IMR-90 (cell line): Measurements from ENCODE around the gene ISG20L2. TPM values are rescaled to one million over a fixed set of nuclear protein-coding genes. Genes with fewer than 3 reads are reported as not detected.

Source experiments
- ATAC-seq: fragments of 200-7000 bp; cut with Tn5 transposase; 2 replicates; pipeline ENCODE4 v1.9.1; 2020; ENCODE audit warnings: low read depth, mild to moderate bottlenecking, moderate library complexity
- BruUV-seq: library from RNA; stranded (reverse); fragments of 400-500 nt; replicated peaks from 2 replicates; lab custom pipeline; 2021; lab: Mats Ljungman, UMichigan
- CTCF ChIA-PET: fragments of 300-600 bp; formaldehyde crosslinking; extraction: SDS; loops from one replicate; lab custom pipeline; 2021; ENCODE audit warnings: antibody characterized with exemption; lab: Yijun Ruan, JAX
- POLR2A ChIA-PET: fragments of 300-600 bp; sonication (Branson Sonifier 250); formaldehyde crosslinking; loops from one replicate; lab custom pipeline; 2022; ENCODE audit warnings: antibody characterized with exemption; ENCODE audit not compliant: unreplicated experiment; lab: Charles Lee
- DNase-seq: peaks from one replicate; pipeline ENCODE4 v3.0.0; 2013
- H2AFZ ChIP-seq: replicated peaks from 2 replicates; pipeline ENCODE3; 2013; ENCODE audit warnings: low read length, mild to moderate bottlenecking; ENCODE audit not compliant: poor library complexity
- H2AK5ac ChIP-seq: 2 replicates; pipeline ENCODE4 v1.6.1; 2013; ENCODE audit warnings: low read depth, low read length, inconsistent platforms
- H2AK9ac ChIP-seq: replicated peaks from 2 replicates; pipeline ENCODE3; 2013; ENCODE audit warnings: mild to moderate bottlenecking, low read depth, low read length, moderate library complexity; ENCODE audit not compliant: poor library complexity
- H2BK120ac ChIP-seq: 2 replicates; pipeline ENCODE4 v1.6.1; 2013; ENCODE audit warnings: low read depth, low read length, inconsistent platforms
- H2BK15ac ChIP-seq: 3 replicates; pipeline ENCODE4 v1.6.1; 2013; ENCODE audit warnings: low read depth, low read length, inconsistent platforms
- H2BK20ac ChIP-seq: 2 replicates; pipeline ENCODE4 v1.6.1; 2013; ENCODE audit warnings: low read depth, mild to moderate bottlenecking, inconsistent platforms, low read length, moderate library complexity
- H2BK5ac ChIP-seq: 2 replicates; pipeline ENCODE4 v1.6.1; 2013; ENCODE audit warnings: mild to moderate bottlenecking, low read depth, low read length, inconsistent platforms; ENCODE audit not compliant: poor library complexity, severe bottlenecking
- H3K14ac ChIP-seq: replicated peaks from 2 replicates; pipeline ENCODE4 v1.6.1; 2013; ENCODE audit warnings: low read depth, low read length, inconsistent platforms
- H3K18ac ChIP-seq: 2 replicates; pipeline ENCODE4 v1.6.1; 2013; ENCODE audit warnings: low read depth, low read length, control low read depth
- H3K23ac ChIP-seq: 2 replicates; pipeline ENCODE4 v1.6.1; 2013; ENCODE audit warnings: low read depth, low read length, inconsistent platforms
- H3K27ac ChIP-seq: 2 replicates; pipeline ENCODE4 v1.5.1; 2013; ENCODE audit warnings: mild to moderate bottlenecking, control low read depth, low read length; ENCODE audit not compliant: insufficient read depth
- H3K27me3 ChIP-seq: 2 replicates; pipeline ENCODE4 v1.6.1; 2013; ENCODE audit warnings: low read length; ENCODE audit not compliant: control insufficient read depth, insufficient read depth
- H3K36me3 ChIP-seq: 2 replicates; pipeline ENCODE4 v1.6.1; 2013; ENCODE audit warnings: low read length, mixed read lengths; ENCODE audit not compliant: control insufficient read depth, insufficient read depth
- H3K4ac ChIP-seq: 2 replicates; pipeline ENCODE4 v1.6.1; 2013; ENCODE audit warnings: low read depth, low read length, inconsistent platforms
- H3K4me1 ChIP-seq: 2 replicates; pipeline ENCODE4 v1.6.1; 2013; ENCODE audit warnings: low read length, mixed read lengths; ENCODE audit not compliant: control insufficient read depth, insufficient read depth
- H3K4me2 ChIP-seq: 2 replicates; pipeline ENCODE4 v1.6.1; 2013; ENCODE audit warnings: low read depth, mild to moderate bottlenecking, control low read depth, low read length, moderate library complexity
- H3K4me3 ChIP-seq: 2 replicates; pipeline ENCODE4 v1.5.1; 2013; ENCODE audit warnings: low read depth, mild to moderate bottlenecking, control low read depth, low read length, moderate library complexity; ENCODE audit not compliant: insufficient read depth
- H3K56ac ChIP-seq: 2 replicates; pipeline ENCODE4 v1.6.1; 2013; ENCODE audit warnings: low read length, inconsistent platforms; ENCODE audit not compliant: insufficient read depth; ENCODE audit errors: extremely low read depth
- H3K79me1 ChIP-seq, 2 experiments: 2 replicates each; pipeline ENCODE4 v1.6.1; 2013; ENCODE audit warnings: low read length in 2 of 2, inconsistent platforms in 1 of 2, low read depth in 1 of 2
- H3K9ac ChIP-seq: 2 replicates; pipeline ENCODE4 v1.6.1; 2013; ENCODE audit warnings: low read depth, low read length, control low read depth
- H3K9me1 ChIP-seq: 2 replicates; pipeline ENCODE4 v1.6.1; 2013; ENCODE audit warnings: low read length, inconsistent platforms; ENCODE audit not compliant: insufficient read depth
- H3K9me3 ChIP-seq: 2 replicates; pipeline ENCODE4 v1.6.1; 2013; ENCODE audit warnings: low read length; ENCODE audit not compliant: control insufficient read depth, insufficient read depth
- H4K20me1 ChIP-seq: 2 replicates; pipeline ENCODE4 v1.6.1; 2013; ENCODE audit warnings: low read length, inconsistent platforms; ENCODE audit not compliant: insufficient read depth
- H4K5ac ChIP-seq: 2 replicates; pipeline ENCODE4 v1.6.1; 2013; ENCODE audit warnings: mild to moderate bottlenecking, low read depth, low read length, control low read depth
- H4K8ac ChIP-seq, 2 experiments: 2 replicates each; pipeline ENCODE4 v1.6.1; 2013; ENCODE audit warnings: low read depth in 2 of 2, low read length in 2 of 2, control low read depth in 1 of 2, inconsistent platforms in 1 of 2
- H4K91ac ChIP-seq: 2 replicates; pipeline ENCODE4 v1.6.1; 2013; ENCODE audit warnings: low read depth, low read length, inconsistent platforms; ENCODE audit not compliant: insufficient read depth
- CEBPB ChIP-seq: IDR thresholded peaks from 2 replicates; pipeline ENCODE4 v1.6.1; 2012; ENCODE audit warnings: low read depth, low read length, improper control_type of control experiment
- WGBS, 2 experiments: methylation state at CpG; one replicate each; pipeline versions ENCODE4 v1.1.5 to v1.1.7; 2013; ENCODE audit warnings: missing lambda C conversion rate in 2 of 2; ENCODE audit not compliant: insufficient read length in 1 of 2; ENCODE audit errors: extremely low coverage in 2 of 2; 5-methylcytosine and 5-hydroxymethylcytosine counted together
- dilution Hi-C: fragments of 300-500 bp; cut with HindIII; formaldehyde crosslinking; loops from one replicate; pipeline ENCODE4 v1.14.3; 2018; ENCODE audit warnings: low sequenced_read_pairs; ENCODE audit not compliant: unreplicated experiment
- in situ Hi-C: fragments of 300-500 bp; cut with MboI; formaldehyde crosslinking; loops from 3 replicates; pipeline ENCODE4 v1.14.3; 2019; ENCODE audit warnings: low sequenced_read_pairs, inconsistent platforms, mixed read lengths
- intact Hi-C: fragments of 100-400 bp; cut with micrococcal nuclease; formaldehyde crosslinking; loops from 2 replicates; pipeline ENCODE4 v1.10.0; 2022
- polyA plus RNA-seq, 3 experiments: library from polyadenylated mRNA; depleted of rRNA; stranded (reverse); fragments of >200 nt; gene quantifications; 2 replicates each; pipeline ENCODE4 v1.2.3, GENCODE V29; 2012; ENCODE audit warnings: low replicate concordance in 1 of 3
- total RNA-seq: library from RNA; depleted of rRNA; stranded (reverse); fragments of >200 nt; gene quantifications from 2 replicates; pipeline ENCODE4 v1.2.3, GENCODE V29; 2012
- TF ChIP-seq, protein P1 (sequence below): fragments of 150-350 bp; IDR thresholded peaks from 2 replicates; pipeline ENCODE4 v1.6.1; 2017; ENCODE audit warnings: mild to moderate bottlenecking, antibody characterized with exemption, low read length, low read depth

Gene ISG20L2
- total and polyA plus RNA-seq, 2 of the 4 experiments (the other 2 are of a cell fraction), result 17.0 to 27.3 TPM

DNA sequence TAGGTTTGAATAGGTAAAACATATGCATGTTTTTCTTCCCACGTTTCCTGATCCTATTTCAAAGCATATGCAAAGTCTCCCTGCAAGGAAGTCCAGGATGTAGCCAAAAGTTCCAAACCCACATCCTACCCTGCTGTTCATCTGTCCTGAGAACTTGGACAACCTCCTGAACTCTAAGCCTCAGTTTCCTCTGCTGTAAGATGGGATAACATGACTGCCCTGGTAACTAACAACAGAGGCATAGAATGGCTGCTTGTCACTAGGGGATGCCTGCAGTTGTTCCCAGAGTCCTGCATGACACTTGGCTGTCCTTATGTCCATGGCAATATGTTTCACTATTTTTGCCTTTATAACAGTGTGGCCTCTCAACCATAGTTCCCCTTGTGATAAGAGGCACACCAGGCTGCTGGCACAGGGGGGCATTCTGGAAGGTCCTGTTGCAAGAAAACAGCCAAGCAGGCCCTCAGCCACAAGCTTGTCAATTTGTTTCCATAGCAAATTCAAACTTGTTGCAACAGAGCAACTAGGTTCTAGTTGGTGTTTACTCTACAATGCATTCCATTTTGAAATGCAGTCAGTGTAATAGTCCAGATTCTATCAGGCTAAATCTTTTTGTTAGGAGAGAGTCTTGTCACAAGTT, 24.4 kb upstream of the ISG20L2 start:
- Histone ChIP-seq H3K4me1 (peaks cover 23% of the 10 kb centered on the region), H3K27ac (peak overlapping the region; percentile 56; the same call in 1 of the 2 replicates), H2BK120ac (no peak overlapping the region), H3K4ac (peak overlapping the region; percentile 47), H2BK20ac (no peak overlapping the region), H3K14ac (peak overlapping the region; percentile 14; the same call in 1 of the 2 replicates), H3K36me3 (no peaks in the 10 kb centered on the region), H2AK9ac (no peak overlapping the region), H2AFZ (no peak overlapping the region), H4K5ac (peak overlapping the region; percentile 29; the same call in 1 of the 2 replicates), H4K20me1 (no peaks in the 10 kb centered on the region), H3K9me1 (0 out of 2 replicates have a peak, but pooled peaks cover 11% of the 10 kb centered on the region), H3K56ac (no peak overlapping the region), H3K4me3 (peak overlapping the region; percentile 1), H3K79me1 (peaks cover 10 to 41% of the 10 kb centered on the region in 2 experiments), H3K18ac (peak overlapping the region; percentile 45; the same call in 1 of the 2 replicates), H2BK5ac (peak overlapping the region; percentile 22), H3K9ac (peak overlapping the region; percentile 39; the same call in 1 of the 2 replicates), H3K9me3 (no peaks in the 10 kb centered on the region), H4K8ac (peak overlapping the region in 1 of 2 experiments; percentile 9; a peak in 1 of 4 replicates), H3K23ac (peak overlapping the region; percentile 79), H2AK5ac (peak overlapping the region; percentile 52; the same call in 1 of the 2 replicates), H2BK15ac (peak overlapping the region; percentile 30; the same call in 1 of the 3 replicates), H4K91ac (peak overlapping the region; percentile 19; the same call in 1 of the 2 replicates), H3K27me3 (no peaks in the 10 kb centered on the region), H3K4me2 (peak overlapping the region; percentile 90)
- intact Hi-C loops (loop anchor here (2.0 kb wide), 1 partner anchor 14 kb away; the partner anchor contains the start of gene PRCC), dilution Hi-C loops (no loop called here), in situ Hi-C loops (no loop called here)
- no TSS peak for BruUV-seq
- 20% methylated on average over 1 of the region's 1 CpG; no CpG with 5 or more reads in 1 of the 2 experiments for WGBS, 2 experiments
- ChIA-PET CTCF (interaction anchor here (1.0 kb wide), 1 partner anchor 14 kb away, joined by 3 read pairs; no protein-coding TSS in a partner anchor), POLR2A (no interaction called here)
- DNase-seq (peak; percentile 64), ATAC-seq (no peak)
- TF ChIP-seq, protein P1, sequence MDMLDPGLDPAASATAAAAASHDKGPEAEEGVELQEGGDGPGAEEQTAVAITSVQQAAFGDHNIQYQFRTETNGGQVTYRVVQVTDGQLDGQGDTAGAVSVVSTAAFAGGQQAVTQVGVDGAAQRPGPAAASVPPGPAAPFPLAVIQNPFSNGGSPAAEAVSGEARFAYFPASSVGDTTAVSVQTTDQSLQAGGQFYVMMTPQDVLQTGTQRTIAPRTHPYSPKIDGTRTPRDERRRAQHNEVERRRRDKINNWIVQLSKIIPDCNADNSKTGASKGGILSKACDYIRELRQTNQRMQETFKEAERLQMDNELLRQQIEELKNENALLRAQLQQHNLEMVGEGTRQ, result no peak
- TF ChIP-seq CEBPB, result peak; percentile 82
